Hindlimb muscle (tissue), 1 donor: ENCODE measurements around the gene SULT2B1. TPM values are rescaled to one million over a fixed set of nuclear protein-coding genes. Genes with fewer than 3 reads are reported as not detected.
"Not testable (repeated sequence)": the region's sequence is repeated elsewhere in the genome, so short reads cannot be mapped to it uniquely, and the experiment has no call there.

ENCODE experiments used
- DNase-seq: peaks from one replicate; pipeline ENCODE4 v3.0.0-alpha.2; 2013
- polyA plus RNA-seq: library from polyadenylated mRNA; unstranded; fragments of 120-200 nt; gene quantifications from one replicate; pipeline ENCODE4 v1.2.1, GENCODE V29; 2013; ENCODE audit not compliant: insufficient read length

Gene SULT2B1
- 0.32 TPM for polyA plus RNA-seq

DNA sequence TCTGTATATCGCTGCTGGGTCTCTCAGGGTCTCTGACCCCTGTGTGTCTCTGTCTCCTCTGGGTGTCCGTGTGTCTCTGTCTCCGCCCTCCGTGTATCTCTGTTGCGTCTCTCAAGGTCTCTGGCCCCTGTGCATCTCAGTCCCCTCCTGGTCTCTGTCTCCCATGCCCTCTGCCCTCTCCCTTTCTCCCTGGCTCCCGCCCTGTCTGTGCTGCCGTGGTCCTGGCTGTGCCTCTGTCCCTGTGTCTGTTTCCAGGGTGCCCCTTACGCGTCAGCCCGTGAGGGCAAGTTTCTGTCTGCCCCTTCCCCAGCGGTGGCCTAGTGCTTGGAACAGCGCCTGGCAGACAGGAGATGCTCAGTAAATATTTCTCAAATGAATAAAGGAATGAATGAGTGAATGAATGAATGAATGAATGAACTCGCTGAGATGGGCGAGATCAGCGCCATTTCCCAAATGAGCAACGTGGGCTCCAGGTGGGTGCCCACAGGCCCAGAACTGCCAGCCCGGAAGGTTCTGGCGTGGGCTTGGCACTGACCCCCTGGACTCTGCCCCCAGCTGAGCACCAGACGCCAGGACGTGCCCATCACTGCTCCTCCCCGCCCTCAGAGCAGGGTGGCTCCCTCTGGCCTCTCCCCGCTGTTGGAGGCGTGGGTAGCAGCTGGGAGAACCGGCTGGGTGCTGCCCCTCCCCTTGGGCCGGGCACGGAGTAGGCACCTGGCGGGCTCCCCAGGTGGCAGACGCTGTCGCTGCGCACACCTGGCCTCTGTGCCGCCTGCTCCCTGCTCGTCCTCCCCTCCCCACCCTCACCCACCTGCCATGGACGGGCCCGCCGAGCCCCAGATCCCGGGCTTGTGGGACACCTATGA is at the start of gene SULT2B1:
TSS of gene SULT2B1 (plus strand) at position 736 of the 866 bp plus-strand sequence. CDS start at position 817, 81 bp downstream.
- DNase-seq: no peak

DNA sequence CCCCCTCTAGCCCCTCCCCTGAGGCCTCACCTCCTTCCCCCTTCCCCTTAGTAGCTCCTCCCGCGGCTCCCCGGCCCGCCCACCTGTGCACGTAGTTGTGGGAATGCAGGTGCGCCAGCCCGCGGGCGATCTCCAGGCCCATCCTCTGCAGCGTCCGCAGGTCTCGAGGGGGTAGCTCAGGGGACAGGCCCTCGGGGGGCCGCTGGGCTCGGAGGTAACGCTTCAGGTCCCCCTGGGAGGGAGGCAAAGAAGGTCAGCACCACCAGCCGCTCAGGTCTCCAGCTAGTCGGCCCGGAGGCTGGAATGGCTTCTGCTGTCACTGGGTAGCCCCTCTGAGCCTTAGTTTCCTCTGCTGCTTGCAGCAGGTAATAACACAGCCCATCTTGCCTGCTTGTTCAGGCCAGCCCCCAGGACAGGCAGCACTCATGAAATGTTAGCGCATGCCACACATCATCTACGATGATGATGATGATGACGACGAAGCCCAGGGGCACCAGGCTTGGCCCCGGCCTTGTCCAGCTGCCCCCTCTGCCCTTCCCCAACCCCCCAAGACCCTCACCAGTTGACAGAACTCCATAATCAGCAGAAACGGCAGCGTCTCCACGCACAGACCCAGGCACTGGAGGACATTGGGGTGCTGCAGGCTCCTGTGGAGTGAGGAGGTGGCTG is 49.5 kb upstream of the SULT2B1 start:
- DNase-seq: no peak

DNA sequence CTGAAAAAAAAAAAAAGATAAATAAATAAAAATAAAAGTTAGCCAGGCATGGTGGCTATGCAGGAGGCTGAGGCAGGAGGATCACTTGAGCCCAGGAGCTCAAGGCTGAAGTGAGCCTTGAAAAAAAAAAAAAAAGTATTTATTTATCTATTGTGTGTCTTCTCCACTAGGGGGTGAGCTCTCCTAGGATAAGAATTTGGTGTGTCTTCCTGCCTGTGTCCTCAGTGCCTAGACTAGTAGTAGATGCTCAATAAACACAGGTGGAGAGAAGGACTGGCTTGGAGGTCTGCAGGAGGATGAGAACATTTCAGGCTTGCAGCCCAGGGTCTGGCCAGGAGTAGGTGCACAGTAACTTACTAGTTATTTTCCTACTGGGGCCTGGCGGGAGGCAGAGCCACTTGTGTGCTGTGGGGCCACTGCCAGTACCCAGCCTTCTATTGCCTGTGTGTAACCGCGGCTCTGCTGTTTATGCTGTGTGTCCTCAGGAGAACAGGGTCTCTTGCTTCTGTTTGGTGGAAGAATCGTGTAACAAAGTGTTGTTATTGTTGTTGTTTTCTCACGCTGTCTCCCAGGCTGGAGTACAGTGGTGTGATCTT is 45.7 kb upstream of the SULT2B1 start:
- DNase-seq: no peak

DNA sequence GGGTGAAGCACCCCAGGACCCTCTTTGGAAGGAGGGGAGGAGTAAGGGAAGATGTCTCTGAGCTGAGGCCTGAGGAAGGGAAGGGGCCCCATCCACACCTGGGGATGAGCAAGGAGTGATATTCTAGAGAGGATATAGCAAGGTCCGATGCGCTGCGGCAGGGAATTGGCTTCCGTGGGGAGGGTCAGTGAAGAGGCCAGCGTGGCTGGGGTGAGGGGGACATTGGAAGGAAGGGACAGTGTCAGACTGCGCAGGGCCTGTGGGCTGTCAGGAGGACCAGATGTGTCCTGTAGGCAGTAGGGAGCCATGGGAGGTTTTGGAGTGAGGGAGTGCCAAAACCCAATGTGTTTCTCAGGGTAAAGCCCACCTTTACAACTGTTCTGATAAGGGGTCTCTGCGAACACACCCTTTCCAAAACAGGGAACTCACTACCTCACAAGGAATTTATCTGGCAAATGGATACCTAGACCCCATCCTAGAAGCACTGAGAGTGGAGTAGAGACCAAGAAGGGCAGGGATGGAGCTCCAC is 44.0 kb upstream of the SULT2B1 start:
- DNase-seq: no peak

- DNase-seq: no peak
These were observed 43.1 kb upstream of the SULT2B1 start for GRCh38 chr19:48508729-48509411.

GRCh38 chr19:48509467-48510194 is 42.3 kb upstream of the SULT2B1 start:
- no peak for DNase-seq

DNA sequence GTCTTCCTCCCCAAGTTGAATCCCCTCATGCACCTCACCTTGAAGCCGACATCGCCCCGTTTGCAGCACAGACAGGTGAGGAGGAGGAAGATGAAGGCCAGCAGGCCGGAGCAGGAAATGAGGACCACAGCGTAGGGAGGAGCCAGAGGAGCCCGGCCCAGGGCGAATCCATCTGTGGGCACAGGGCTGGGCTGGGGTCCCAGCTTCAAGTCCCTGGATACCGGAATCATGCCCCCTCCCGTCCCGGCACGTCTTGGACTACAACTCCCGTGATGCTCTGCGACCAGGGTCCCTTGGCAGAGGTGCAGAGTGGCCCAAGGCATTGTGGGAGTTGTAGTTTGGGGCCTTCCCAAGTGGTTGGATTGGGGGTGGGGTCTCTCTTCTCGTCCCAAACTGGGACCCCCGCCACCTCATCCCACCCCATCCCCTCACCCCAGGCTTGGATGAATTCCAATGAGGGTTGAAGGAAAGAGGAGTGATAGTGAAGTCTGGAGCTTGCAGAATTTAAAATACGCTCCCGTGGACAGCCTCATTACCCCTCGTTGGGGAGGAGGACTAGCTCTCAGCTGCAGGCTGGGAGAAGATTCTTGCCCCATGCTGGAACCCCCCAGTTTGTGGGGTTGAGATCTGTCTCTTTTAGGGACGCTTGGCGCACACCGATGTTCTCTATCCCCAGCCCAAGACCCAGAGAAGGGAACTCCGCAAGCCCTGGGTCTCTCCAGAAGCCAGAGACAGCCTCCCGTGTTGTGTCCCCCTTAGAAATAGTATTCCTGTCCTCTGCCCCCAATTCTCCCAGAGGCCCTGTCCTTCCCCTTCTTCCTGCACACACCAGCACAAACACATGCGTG is 41.3 kb upstream of the SULT2B1 start:
- DNase-seq: peak; percentile 63

- DNase-seq: no peak
These were observed 40.6 kb upstream of the SULT2B1 start for GRCh38 chr19:48511321-48511731.

GRCh38 chr19:48511800-48512503 is 40.0 kb upstream of the SULT2B1 start, which contains the start of gene LMTK3:
Gene LMTK3, minus strand, starts transcription at chr19:48511835. Its CDS starts 259 bp downstream, at chr19:48511576.
- no peak for DNase-seq

DNA sequence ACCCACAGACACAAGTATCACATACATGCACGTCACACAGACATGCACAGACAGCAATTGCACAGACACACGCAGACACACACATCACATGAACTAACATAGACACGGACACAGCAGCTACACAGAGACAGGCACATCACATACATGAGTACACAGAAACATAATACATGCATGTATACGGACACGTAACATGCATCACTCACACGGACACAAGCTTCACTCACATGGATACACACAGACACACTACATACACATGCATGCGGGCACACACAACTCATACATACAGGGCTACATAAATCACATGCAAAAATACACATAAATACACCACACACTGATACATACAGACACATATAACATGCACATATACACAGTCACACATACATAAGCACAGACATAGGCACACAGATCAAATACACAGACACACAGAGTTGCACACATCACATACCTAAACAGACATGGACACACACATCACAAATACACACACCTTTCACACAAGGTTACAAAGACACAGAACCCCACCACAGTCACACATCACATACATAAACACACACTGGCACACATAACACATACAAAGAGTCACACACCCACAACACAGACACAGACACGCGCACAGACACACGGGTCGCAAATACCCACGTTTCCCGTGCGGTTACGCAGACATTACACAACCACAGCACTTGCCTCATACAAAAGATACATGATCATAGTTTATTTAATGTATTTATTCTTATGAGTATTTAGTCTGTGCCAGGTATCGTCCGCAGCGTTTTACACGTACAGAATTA is 39.3 kb upstream of the SULT2B1 start:
- DNase-seq: no peak

DNA sequence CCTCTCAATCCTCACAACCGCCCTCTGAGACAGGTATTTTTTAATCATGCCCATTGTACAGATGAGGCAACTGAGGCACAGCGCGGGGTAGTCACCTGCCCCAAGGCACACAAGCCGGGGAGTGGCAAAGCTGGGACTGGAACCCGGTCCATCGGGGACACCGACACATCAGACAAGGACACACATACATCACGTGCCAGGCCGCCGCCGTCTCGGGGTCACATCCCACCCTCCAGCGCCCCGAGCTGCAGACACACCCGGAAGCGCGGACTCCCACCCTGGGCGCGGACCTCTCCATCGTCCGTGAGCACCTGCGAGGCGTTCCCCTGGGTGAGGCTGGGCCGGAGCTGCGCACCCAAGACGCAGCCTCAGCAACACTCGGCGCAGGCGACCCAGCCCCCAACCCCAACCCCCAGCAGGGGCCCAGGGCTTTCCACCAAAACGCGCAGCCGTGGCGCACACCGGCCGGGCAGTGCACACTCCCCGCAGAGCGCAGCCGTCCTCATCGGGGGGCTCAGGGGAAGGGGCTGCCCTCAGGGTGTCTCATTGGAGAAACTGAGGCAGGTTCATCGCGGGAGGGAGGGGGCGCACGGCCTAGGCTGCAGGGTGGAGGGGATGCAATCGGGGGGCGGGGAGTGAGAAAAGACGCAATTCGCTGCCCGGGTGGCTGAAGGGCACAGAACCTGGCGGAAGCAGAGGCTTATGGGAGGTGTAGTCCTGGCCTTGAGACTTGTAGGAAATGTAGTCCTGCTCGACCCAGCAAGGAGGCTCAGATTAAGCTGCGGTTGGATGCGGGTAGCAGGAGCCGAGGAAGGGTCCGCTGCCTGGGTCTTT is 38.5 kb upstream of the SULT2B1 start:
- DNase-seq: no peak

DNA sequence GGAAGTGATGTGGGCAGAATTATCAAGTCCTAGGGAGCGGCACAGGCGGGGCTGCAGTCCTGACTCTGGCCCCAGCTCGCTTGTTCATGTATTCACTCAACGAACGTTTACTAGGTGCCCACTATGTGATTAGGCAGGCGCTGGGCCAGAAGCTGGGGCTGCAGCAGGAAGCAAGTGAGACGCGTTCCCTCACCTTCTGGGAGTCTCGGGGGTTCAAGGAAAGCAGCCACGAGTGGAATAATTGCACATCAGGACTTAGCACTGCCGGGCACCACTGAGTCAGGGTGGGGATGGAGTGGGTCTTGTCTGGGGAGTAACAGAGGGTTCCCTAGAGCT is 37.9 kb upstream of the SULT2B1 start:
- DNase-seq: no peak

GRCh38 chr19:48516536-48516935 is 35.4 kb upstream of the SULT2B1 start:
- no peak for DNase-seq

- no peak for DNase-seq
These were observed 33.8 kb upstream of the SULT2B1 start for GRCh38 chr19:48518207-48518606.

- not testable (repeated sequence) for DNase-seq
These were observed 32.5 kb upstream of the SULT2B1 start for GRCh38 chr19:48519426-48519825.

DNA sequence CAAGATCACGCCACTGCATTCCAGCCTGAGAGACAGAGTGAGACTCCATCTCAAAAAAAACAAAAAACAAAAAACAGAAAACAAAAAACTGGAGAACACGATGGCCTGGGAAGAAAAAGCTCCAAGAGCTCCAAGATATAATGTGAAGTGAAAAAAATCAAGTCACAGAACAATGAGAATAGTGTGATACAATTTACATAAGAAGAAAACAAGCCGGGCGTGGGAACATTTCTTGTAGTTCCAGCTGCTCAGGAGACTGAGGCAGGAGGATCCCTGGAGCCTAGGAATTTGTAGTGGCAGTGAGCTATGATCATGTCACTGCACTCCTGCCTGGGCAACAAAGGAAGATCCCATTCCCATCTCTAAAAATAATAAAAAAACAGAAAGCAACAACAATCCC is 31.8 kb upstream of the SULT2B1 start:
- no peak for DNase-seq

DNA sequence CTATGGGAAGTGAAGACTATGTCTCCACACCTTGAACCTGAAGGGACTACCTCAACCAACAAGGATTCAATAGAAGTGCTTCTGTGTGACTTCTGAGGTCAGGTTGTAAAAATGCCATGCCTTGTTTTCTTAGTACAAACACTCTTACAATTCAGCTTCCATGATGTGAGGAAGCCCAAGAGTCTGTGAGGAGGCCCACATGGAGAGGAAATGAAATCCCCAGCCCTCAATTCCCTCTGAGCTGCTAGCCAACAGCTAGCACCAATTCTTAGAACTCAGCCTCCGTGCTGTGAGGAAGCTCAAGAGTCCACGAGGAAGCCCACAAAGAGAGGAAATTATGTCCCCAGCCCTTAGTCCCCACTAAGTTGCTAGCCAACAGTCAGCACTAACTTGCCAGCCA is 27.8 kb upstream of the SULT2B1 start:
- no peak for DNase-seq

GRCh38 chr19:48524732-48525131 is 27.2 kb upstream of the SULT2B1 start:
- DNase-seq: no peak
